NOMO-1 treated with DMSO at 0.1 percent for 48 hours (cell line): ENCODE results near the gene SH3PXD2B.
"Not testable (repeated sequence)": the region's sequence is repeated elsewhere in the genome, so short reads cannot be mapped to it uniquely, and the experiment has no call there.

Experiments used
- DNase-seq: peaks from one replicate; lab custom pipeline; 2025; ENCODE audit not compliant: unreplicated experiment; lab: John Stamatoyannopoulos, UW

The SH3PXD2B gene

GRCh38 chr5:172486451-172486850 lies 32.1 kb upstream of the SH3PXD2B start:
- no peak for DNase-seq

GRCh38 chr5:172485511-172486202 lies 31.3 kb upstream of the SH3PXD2B start:
- no peak for DNase-seq

GRCh38 chr5:172484664-172485063 lies 30.3 kb upstream of the SH3PXD2B start:
- DNase-seq, result no peak

GRCh38 chr5:172482156-172483020 lies 28.1 kb upstream of the SH3PXD2B start:
- no peak for DNase-seq

- DNase-seq, result no peak
These were observed 26.9 kb upstream of the SH3PXD2B start for GRCh38 chr5:172481011-172481800.

GRCh38 chr5:172479784-172480115 lies 25.4 kb upstream of the SH3PXD2B start:
- DNase-seq, result no peak

- DNase-seq, result peak; percentile 86
These were observed 24.9 kb upstream of the SH3PXD2B start for GRCh38 chr5:172479034-172479783.

- DNase-seq, result not testable (repeated sequence)
These were observed 24.3 kb upstream of the SH3PXD2B start for GRCh38 chr5:172478695-172479033.

- DNase-seq, result no peak
These were observed 23.9 kb upstream of the SH3PXD2B start for GRCh38 chr5:172478256-172478655.

GRCh38 chr5:172477466-172477865 lies 23.1 kb upstream of the SH3PXD2B start:
- DNase-seq, result no peak

- DNase-seq, result no peak
These were observed 20.0 kb upstream of the SH3PXD2B start for GRCh38 chr5:172474293-172474692.

GRCh38 chr5:172473427-172473826 lies 19.1 kb upstream of the SH3PXD2B start:
- DNase-seq, result no peak

GRCh38 chr5:172469697-172470096 lies 15.4 kb upstream of the SH3PXD2B start:
- no peak for DNase-seq

- no peak for DNase-seq
These were observed 11.7 kb upstream of the SH3PXD2B start for GRCh38 chr5:172466062-172466461.

GRCh38 chr5:172463031-172463430 lies 8.7 kb upstream of the SH3PXD2B start:
- DNase-seq, result no peak

GRCh38 chr5:172459783-172460165 lies 5.4 kb upstream of the SH3PXD2B start:
- DNase-seq, result no peak

- no peak for DNase-seq
These were observed 4.9 kb upstream of the SH3PXD2B start for GRCh38 chr5:172458976-172459782.

GRCh38 chr5:172456076-172456722 lies 1.9 kb upstream of the SH3PXD2B start:
- DNase-seq, result no peak

GRCh38 chr5:172455511-172456061 lies 1.3 kb upstream of the SH3PXD2B start:
- DNase-seq, result no peak

GRCh38 chr5:172455087-172455381 lies 709 bp upstream of the SH3PXD2B start:
- no peak for DNase-seq
